Stimulated activated CD8-positive, alpha-beta memory T cell treated with anti-CD3 and anti-CD28 coated beads, Interleukin-7, amount 100 ng/mL, for 48 hours (primary cell): ENCODE data around the gene SLC25A24.
"Not testable (repeated sequence)": the region's sequence is repeated elsewhere in the genome, so short reads cannot be mapped to it uniquely, and the experiment has no call there.

Source experiments
- DNase-seq, 2 donors: peaks; one replicate each; pipeline ENCODE4 v3.0.0-alpha.2; 2020; ENCODE audit warnings: low read depth in 1 of 2; ENCODE audit errors: extremely low read depth in 1 of 2

The SLC25A24 gene

DNA sequence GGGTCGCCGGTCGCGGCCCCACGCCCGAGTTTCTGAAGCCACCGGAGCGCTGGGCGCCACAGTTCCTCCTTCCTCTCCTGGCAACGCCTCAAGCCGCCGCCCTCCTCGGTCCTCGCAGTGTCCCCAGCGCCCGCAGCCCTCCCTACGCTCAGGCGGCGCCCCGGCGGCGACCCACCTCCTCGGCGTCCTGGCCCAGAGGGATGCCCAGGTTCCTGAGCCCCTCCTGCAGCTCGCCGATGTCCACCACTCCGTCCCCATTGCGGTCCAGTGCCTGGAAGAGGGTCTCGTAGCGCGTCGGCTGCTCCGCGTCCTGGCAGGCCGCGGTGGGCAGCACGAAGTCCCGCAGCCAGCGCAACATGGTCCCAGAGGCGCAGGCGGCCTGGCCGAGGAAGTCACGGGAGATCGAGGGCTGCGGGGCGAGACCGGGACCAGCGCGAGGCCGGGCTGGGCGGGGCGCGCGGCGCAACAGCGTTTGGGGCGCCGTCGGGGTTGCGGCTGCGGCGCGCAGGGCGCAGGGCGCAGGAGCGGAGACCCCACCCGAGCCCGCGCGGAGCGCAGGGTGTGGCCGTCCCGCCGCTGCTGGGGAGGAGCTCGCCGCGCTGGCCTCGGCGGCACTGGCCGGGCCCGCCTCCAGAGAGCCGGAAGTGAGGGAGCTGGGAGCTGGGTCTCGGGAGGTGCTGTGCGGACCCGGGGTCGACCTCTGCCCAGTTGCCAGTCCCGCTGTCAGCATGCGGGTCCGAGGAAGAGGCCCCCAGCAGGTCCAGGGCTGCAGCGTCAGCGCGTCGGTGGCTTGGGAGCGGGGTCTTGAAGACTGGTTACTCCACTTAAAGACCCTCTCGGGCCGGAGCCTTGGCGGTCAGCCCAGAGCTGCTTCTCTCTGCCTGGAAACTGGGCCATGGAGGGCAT lies at the start of gene SLC25A24:
SLC25A24 (minus strand) TSS at position 563 of the 906 bp plus-strand sequence; CDS start at position 358, 205 bp downstream.
- peak; percentile 61 to 63 for DNase-seq

DNA sequence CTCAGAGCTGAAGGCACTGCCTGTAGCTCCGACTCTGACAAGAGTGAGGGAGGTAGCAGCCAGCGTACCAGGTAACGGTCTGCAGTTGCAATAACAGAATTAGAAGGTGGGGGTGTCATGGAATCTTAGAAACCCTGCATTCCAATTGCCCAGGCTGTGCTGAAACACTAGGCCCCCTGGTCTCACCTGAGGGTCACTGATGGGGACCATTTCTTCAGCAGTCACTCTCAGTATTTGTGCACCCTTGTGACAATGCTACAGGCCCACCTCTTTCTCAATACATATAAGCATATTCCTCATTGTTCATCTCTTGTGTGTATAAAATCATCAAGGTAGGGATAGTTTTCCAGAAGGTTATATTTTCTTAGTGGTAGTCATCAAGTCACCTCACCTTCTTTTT lies 43.8 kb upstream of the SLC25A24 start, which contains the start of gene NBPF4:
NBPF4 (minus strand) TSS at position 101 of the 400 bp plus-strand sequence. CDS start 315 bp downstream, outside the sequence.
- not testable (repeated sequence) for DNase-seq

DNA sequence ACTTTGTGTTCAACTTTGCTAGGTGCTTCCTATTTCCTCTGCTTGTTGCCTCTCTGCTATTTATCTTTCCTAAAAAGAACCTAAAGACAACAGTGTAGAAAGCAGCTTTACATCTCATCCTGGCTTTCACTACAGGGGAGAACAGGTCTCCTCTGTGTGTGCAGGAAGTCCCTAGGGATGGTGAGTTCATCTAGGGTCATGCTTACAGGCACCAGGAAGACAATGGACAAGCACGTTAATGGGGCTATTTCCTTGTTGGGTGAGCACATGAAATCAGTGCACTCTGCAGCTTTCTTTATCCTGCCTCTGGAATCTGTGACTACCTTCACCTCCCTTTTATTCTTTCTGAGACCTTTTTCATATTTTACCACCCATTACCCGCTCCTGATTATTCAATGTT lies 39.3 kb upstream of the SLC25A24 start:
- DNase-seq = not testable (repeated sequence)

DNA sequence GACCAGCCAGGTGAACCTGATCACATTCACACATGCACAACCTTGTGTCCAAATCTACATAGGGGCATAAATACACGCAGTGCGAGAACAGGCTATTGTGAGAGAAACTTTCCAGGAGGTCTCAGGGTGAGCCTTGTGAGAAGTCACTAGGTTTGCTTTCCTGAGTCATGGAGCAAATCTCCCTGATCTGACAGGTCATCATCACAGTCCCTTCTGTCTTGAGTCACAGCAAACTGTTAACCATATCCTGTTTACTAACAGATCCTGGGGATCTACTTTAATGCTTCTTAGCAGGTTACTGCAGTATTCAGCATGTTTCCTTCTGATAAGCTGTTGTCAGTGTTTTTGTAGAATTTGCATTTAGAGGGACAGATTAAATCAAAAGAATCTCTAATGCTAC lies 35.2 kb upstream of the SLC25A24 start:
- not testable (repeated sequence) for DNase-seq

DNA sequence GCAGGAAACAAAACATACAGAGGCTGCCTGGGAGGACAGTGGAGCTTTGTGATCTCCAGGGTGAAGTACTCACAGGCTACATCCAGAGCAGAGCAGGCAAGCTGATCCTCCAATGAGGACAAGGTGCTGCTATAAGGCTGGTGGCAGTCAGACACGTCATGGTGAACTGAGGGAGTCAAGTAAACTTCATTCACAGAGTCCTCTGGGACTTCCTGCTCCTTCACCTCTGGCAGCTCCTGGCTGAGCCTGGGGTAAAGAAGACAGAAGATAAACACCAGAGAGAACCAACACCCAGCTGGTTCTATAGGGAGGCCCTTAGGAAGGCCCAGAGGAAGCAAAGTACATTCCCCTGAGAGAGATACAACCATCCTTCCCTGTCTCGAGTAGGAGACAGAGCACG lies 32.0 kb upstream of the SLC25A24 start:
- not testable (repeated sequence) for DNase-seq

DNA sequence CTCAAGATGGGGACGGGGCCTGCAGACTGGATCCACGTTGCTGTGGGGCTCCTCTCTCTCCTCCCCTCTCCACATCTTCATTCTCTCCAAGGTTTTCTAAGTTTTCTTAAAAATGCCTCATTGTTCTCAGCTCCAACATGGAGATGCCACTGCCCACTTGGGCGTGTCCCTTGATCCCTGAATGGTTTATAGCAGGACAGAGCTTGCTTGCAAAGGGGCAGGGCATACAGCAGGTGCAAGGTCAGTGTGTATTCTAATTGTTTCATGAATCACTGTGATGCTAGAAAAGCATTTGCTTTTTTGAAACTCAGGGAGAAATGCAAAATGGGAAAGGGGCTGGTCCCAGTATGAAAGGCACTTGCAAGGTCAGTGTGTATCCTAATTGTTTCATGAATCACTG lies 29.8 kb upstream of the SLC25A24 start:
- DNase-seq = not testable (repeated sequence)

DNA sequence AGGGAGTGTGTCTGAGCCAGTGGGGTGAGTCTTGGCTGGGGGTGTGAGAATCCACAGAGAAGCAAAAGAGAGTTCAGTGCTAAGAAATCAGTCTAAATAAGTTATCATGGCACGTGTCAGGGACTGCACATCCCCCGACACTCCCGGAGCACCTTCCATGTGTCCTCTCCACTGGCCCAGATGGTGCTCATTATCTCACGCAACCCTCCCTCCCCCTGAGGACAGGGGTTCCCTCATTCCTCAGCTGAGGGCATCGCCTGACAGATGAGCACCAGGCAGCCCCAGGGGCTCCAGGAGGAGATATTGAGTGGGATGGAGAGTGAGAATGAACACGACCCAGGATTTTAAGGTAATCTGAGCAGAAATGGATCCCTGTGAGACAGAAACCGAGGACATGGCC lies 27.6 kb upstream of the SLC25A24 start:
- DNase-seq = not testable (repeated sequence)

DNA sequence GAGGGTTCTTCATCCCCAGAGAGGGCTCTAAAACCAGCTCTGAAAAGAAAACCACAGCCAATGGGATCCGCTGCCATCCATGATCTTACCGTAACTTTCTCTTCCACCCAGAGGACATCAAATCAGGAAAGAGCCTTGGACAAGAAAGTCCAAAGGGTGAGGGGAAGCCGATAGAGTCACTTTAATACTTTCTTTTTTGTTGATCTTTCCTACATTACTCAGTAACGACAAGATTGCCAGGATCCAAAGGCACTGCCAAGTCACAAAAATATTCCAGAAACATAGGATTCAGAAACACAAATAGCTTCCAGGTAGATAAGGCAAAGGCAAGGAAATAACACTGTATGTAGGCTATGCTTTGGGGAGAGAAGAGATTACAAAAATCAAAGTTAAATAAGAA lies 26.7 kb upstream of the SLC25A24 start:
- DNase-seq = not testable (repeated sequence)

DNA sequence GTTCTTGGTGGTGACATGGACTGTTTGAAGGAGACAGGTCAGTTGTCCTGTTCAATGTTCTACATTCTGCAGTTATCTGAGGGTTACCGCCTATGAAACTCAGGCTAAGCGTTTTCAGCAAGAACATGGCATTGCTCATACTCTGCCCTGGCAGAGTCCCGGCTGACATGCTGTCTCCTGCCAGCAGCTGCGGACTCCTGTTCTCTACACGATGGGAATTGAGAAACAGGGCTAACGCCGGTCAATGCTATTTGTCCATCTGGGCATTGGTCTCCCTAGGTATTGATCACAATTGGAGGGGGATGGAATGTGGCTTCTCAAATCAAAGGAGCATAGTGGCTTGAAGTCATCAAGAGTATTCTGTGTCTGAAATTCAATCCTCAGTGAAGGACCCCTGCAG lies 23.1 kb upstream of the SLC25A24 start:
- DNase-seq = not testable (repeated sequence)

DNA sequence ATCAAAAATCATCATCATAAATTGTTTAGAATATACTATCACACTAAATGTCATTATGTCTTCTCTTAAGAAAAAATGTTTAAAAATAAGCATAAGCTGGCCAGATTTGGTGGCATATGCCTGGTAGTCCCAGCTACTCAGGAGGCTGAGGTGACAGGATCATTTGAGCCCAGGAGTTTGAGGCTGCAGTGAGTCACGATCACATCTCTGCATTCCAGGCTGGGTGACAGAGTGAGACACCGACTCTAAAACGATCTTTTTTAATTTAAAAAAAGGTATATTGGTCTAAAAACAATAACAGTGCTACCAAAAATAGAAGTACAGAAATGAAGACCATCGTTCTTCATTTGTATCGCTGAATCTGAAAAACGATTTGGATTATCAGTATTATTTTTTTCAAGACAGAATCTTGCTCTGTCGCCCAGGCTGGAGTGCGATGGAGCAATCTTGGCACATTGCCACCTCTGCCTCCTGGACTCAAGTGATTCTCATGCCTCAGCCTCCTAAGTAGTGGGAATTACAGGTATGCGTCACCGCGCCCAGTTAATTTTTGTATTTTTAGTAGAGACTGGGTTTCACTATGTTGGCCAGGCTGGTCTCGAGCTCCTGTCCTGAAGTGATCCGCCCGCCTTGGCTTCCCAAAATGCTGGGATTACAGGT lies 17.5 kb upstream of the SLC25A24 start:
- not testable (repeated sequence) for DNase-seq

DNA sequence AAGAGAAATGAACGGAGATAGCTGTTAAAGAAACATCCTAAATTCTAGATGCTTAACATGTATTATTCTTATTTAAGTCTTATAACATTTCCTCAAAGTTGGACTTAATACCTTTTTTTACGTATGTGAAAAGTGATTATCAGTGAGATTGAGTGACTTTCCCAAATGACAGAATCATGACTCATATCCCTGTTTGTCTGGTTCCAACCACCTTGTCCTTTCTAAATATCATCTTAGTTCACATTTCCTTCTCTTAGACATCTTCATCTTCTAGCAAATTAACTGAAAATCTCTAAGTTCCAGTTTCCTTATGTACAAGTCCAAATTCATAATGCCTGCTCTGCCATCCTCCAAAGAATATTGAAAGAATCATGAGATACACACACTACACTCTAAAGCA lies 16.9 kb upstream of the SLC25A24 start:
- not testable (repeated sequence) for DNase-seq

DNA sequence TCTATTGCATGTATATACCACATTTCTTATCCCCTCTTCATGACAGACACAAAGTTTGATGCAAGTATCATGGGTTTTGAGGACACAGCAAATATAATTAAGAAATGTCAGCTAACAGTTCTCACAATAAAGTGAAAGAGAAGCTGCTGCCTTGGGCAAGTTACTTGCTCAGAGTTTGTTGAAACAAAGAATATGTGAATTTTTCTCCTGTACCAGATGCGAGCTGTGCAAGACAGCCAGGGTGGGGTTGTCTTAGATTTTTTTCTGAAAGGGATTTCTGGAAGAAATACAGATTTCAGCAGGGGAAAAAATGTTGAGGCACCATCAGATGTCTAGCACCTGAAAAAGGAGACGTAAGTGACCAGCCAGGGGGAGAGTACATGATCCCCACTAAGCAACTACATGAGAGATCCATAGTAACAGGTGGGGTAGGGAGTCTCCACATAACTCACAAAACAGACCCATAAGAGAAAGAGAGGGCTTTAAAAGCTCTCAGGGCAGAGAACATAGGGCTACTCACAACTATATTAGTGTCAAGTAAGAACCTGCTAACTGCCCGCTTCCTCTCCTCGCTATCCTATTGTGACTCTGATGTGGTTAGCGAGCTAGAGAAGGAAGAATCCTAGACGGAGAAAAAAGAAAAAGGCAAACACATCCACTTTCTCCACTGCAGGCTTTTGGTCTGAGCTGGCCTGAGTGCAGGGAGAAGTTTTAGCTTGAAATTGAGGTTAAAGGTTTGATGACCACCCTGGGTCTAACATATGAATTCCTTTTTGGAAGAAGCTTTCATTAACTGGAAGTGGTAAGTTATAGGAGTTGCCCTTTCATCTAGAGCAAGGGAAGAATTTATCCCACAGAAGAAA lies 16.1 kb upstream of the SLC25A24 start:
- not testable (repeated sequence) for DNase-seq

DNA sequence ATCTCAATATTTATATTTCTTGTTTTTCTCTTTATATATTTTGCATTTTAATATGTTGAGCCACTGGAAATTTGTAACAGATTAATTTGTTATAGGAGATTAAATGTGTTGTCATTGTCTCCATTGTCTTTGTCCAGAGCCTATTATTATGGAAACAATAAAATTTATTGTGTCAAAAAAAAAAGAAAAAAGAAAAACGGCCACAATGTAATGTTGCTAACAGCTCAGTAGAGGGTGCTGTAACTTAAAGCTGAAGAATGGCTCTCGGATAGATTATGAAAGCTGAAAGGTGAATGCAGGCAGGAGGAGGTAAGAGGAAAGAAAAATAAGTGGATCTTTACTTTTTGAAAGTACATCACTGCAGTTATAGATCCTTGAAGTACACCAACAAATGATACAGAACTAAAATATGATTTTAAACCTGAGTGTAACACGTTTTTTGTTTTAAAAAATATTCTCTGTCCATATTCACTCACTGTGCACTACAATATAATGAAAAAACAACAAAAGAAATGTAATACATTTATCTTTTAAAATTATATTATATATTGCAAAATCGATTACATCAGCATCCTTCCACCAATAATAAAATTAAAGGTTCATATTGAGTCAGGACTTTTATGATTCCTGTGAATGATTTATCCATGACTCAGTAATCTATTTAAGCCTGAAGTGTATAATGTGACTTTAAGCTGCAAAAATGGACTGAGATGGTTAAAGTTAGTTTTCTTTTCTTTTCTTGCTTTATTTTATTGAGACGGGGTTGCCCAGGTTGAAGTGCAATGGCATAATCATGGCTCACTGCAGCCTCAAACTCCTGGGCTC lies 14.7 kb upstream of the SLC25A24 start:
- DNase-seq = not testable (repeated sequence)

DNA sequence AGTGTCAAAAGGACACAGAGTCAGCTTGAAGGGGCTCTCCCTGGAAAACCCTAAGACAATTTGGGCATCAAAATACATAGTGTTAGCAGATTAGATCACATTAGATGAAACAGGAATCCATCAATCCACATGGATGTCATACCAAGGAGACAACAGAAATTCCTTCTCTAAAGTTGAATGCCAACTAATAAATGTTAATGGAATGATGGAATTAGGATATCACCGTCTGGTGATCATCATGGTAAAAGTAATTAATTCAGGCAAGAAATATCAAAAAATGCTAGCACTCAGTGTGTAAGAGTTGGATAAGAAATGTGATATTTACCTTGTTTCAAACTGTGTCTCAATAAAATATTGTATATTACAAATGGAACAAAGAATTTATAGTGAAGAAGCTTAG lies 10.9 kb upstream of the SLC25A24 start:
- DNase-seq = no peak

DNA sequence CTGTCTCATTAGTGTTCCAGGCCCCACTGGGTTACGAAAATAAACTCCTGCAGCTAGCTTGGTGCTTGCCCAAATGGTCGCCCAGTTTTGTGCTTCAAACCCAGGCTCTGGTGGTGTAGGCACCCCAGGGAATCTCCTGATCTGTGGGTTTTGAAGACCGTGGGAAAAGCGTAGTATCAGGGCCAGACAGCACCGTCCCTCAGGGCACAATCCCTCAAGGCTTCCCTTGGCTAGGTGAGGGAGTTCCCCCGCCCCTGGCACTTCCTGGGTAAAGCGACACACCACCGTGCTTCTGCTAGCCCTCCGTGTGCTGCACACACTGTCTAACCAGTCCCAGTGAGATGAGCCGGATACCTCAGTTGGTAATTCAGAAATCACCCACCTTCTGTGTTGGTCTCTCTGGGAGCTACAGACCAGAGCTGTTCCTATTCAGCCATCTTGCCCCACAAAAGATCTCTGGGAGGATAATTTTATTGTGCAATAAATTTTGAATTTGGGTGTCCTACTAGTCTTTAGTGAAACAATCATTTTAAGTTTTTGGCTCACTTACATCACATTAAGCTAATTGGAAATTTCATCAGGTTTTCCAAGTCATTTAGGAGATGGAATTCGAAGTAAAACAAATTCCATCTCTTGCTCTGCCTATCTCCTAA lies 9.4 kb upstream of the SLC25A24 start:
- DNase-seq = no peak

DNA sequence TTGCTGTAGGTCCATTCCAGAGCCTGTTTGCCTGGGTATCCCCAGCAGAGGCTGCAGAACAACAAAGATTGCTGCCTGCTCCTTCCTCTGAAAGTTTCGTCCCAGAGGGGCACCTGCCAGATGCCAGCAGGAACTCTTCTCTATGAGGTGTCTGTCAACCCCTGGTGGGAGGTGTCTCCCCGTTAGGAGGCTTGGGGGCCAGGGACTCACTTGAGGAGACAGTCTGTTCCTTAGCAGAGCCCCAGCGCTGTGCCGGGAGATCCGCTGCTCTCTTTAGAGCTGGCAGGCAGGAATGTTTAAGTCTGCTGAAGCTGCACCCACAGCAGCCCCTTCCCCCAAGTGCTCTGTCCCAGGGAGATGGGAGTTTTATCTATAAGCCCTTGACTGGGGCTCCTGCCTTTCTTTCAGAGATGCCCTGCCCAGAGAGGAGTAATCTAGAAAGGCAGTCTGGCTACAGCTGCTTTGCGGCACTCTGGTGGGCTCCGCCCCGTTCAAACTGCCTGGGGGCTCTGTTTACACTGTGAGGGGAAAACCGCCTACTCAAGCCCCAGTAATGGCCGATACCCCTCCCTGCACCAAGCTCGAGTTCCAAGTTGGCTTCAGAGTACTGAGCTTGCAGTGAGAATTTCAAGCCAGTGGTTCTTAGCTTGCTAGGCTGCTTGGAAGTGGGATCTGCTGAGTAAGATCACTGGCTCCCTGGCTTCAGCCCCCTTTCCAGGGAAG lies 8.7 kb upstream of the SLC25A24 start:
- DNase-seq = no peak

DNA sequence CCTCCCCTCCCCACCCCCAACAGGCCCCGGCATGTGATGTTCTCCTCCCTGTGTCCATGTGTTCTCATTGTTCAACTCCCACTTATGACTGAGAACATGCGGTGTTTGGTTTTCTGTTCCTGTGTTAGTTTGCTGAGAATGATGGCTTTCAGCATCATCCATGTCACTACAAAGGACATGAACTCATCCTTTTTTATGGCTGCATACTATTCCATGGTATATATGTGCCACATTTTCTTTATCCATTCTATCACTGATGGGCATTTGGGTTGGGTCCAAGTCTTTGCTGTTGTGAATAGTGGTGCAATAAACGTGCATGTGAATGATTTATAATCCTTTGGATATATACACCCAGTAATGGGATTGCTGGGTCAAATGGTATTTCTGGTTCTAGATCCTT lies 3.4 kb upstream of the SLC25A24 start:
- DNase-seq = not testable (repeated sequence)

DNA sequence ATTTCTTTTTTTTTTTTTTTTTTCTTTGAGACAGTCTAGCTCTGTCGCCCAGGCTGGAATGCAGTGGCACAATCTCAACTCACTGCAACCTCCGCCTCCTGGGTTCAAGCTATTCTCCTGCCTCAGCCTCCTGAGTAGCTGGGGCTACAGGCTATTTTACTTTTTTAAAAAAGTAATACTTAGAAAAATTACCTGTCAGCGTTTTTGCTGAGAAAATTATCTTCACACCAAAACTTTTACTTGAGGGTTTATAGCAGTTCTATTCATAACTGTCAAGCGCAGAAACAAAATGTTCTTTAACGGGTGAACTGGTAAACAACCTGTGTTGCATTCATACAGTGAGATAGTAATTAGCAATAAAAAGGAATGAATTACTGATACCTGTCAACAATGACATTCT lies 1.5 kb upstream of the SLC25A24 start:
- no peak for DNase-seq

DNA sequence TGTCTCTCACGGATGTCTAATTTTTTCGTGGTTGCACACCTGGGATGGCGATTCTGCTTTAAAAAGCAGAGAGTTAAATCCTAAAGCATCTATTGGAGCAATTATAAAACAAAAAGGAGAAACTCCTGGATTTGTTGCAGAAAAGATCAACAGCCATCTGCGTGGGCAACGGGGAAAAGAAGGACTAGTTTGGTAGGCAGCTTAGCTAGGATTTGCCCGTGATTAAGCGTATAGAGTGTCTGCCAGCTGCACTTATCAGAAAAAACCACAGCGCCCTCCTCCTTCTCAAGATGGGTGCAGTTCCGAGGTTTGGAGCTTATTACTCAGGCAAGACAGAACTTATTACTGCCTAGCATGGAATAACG lies 526 bp upstream of the SLC25A24 start:
- DNase-seq = peak in 1 of 2 donors; percentile 29
